Measurements from ENCODE around the gene DHX35.

Gene DHX35

GRCh38 chr20:39036011-39036410, 73.9 kb downstream of the DHX35 start:
- ATAC-seq (ENCODE audit: low read depth) (no peak), DNase-seq (ENCODE audit: low spot score) (no peak)
- no peak for TF ChIP-seq CTCF (IDR thresholded peaks at IDR 0.05; ENCODE audit: poor library complexity, severe bottlenecking)
- no peak overlapping the region for H3K4me3 ChIP-seq (ENCODE audit: severe bottlenecking)
- peaks cover 83% of the 10 kb centered on the region for H3K36me3 ChIP-seq (ENCODE audit: low read depth)
- no peaks in the 10 kb centered on the region for H3K9me3 ChIP-seq (ENCODE audit: severe bottlenecking)
- H3K4me1 ChIP-seq (ENCODE audit: insufficient read depth, poor library complexity, severe bottlenecking), result no peaks in the 10 kb centered on the region
- H3K27me3 ChIP-seq (ENCODE audit: insufficient read depth, poor library complexity, severe bottlenecking), result no peaks in the 10 kb centered on the region
- H3K27ac ChIP-seq (ENCODE audit: poor library complexity, severe bottlenecking), result no peak overlapping the region

- no peak overlapping the region for H3K27ac ChIP-seq (ENCODE audit: poor library complexity, severe bottlenecking)
- DNase-seq (ENCODE audit: low spot score) (no peak), ATAC-seq (ENCODE audit: low read depth) (no peak)
- H3K36me3 ChIP-seq (ENCODE audit: low read depth), result peaks cover 83% of the 10 kb centered on the region
- H3K9me3 ChIP-seq (ENCODE audit: severe bottlenecking), result no peaks in the 10 kb centered on the region
- H3K4me1 ChIP-seq (ENCODE audit: insufficient read depth, poor library complexity, severe bottlenecking), result peaks cover 4% of the 10 kb centered on the region
- no peaks in the 10 kb centered on the region for H3K27me3 ChIP-seq (ENCODE audit: insufficient read depth, poor library complexity, severe bottlenecking)
- no peak overlapping the region for H3K4me3 ChIP-seq (ENCODE audit: severe bottlenecking)
- no peak for TF ChIP-seq CTCF (IDR thresholded peaks at IDR 0.05; ENCODE audit: poor library complexity, severe bottlenecking)
These were observed 74.7 kb downstream of the DHX35 start for GRCh38 chr20:39036851-39037250.

GRCh38 chr20:39038047-39038446, 75.9 kb downstream of the DHX35 start:
- DNase-seq (ENCODE audit: low spot score) (no peak), ATAC-seq (ENCODE audit: low read depth) (no peak)
- H3K36me3 ChIP-seq (ENCODE audit: low read depth), result peaks cover 79% of the 10 kb centered on the region
- no peaks in the 10 kb centered on the region for H3K9me3 ChIP-seq (ENCODE audit: severe bottlenecking)
- peaks cover 13% of the 10 kb centered on the region for H3K4me1 ChIP-seq (ENCODE audit: insufficient read depth, poor library complexity, severe bottlenecking)
- TF ChIP-seq CTCF (IDR thresholded peaks at IDR 0.05; ENCODE audit: poor library complexity, severe bottlenecking), result no peak
- H3K4me3 ChIP-seq (ENCODE audit: severe bottlenecking), result no peak overlapping the region
- no peak overlapping the region for H3K27ac ChIP-seq (ENCODE audit: poor library complexity, severe bottlenecking)
- no peaks in the 10 kb centered on the region for H3K27me3 ChIP-seq (ENCODE audit: insufficient read depth, poor library complexity, severe bottlenecking)

DNA sequence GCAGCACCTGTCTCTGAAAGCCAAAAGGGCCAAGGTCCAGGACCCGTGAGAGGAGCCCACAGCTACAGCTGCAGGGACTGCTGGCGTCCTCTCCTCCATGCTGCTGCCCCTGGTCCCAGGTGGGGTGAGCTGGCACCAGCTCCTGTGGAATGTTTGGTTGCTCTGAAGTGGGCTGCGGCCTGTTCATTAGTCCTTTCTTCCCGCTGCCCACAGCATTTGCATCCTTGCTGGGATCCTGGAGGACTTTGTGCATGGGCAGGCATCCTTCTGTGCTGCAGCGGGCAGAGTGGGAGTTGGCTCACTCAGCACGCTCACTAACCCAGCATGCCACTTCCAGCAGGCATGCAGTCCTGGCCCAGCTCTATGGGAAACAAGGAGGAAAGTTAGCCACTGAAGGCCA, 76.4 kb downstream of the DHX35 start:
- Histone ChIP-seq H3K4me1 (ENCODE audit: insufficient read depth, poor library complexity, severe bottlenecking) (peaks cover 13% of the 10 kb centered on the region), H3K9me3 (ENCODE audit: severe bottlenecking) (no peaks in the 10 kb centered on the region), H3K36me3 (ENCODE audit: low read depth) (peaks cover 75% of the 10 kb centered on the region), H3K27ac (ENCODE audit: poor library complexity, severe bottlenecking) (no peak overlapping the region), H3K27me3 (ENCODE audit: insufficient read depth, poor library complexity, severe bottlenecking) (no peaks in the 10 kb centered on the region), H3K4me3 (ENCODE audit: severe bottlenecking) (no peak overlapping the region)
- DNase-seq (ENCODE audit: low spot score) (no peak), ATAC-seq (ENCODE audit: low read depth) (no peak)
- no peak for TF ChIP-seq CTCF (IDR thresholded peaks at IDR 0.05; ENCODE audit: poor library complexity, severe bottlenecking)

GRCh38 chr20:39039261-39039660, 77.1 kb downstream of the DHX35 start:
- Histone ChIP-seq H3K4me1 (ENCODE audit: insufficient read depth, poor library complexity, severe bottlenecking) (peaks cover 13% of the 10 kb centered on the region), H3K27me3 (ENCODE audit: insufficient read depth, poor library complexity, severe bottlenecking) (no peaks in the 10 kb centered on the region), H3K27ac (ENCODE audit: poor library complexity, severe bottlenecking) (no peak overlapping the region), H3K9me3 (ENCODE audit: severe bottlenecking) (no peaks in the 10 kb centered on the region), H3K36me3 (ENCODE audit: low read depth) (peaks cover 68% of the 10 kb centered on the region), H3K4me3 (ENCODE audit: severe bottlenecking) (no peak overlapping the region)
- ATAC-seq (ENCODE audit: low read depth) (no peak), DNase-seq (ENCODE audit: low spot score) (no peak)
- TF ChIP-seq CTCF (IDR thresholded peaks at IDR 0.05; ENCODE audit: poor library complexity, severe bottlenecking), result no peak

Measured in RWPE2 (cell line).